CD4-positive, alpha-beta T cell (primary cell): ENCODE data around the gene BYSL. TPM values are rescaled to one million over a fixed set of nuclear protein-coding genes. Genes with fewer than 3 reads are reported as not detected.
A peak's percentile ranks its signal among the peaks of the same experiment; 100 is the strongest.
"Not testable (repeated sequence)": the region's sequence is repeated elsewhere in the genome, so short reads cannot be mapped to it uniquely, and the experiment has no call there.

Source experiments
- ATAC-seq: fragments of 200-7000 bp; cut with Tn5 transposase; one replicate; pipeline ENCODE4 v1.10.0; 2022; ENCODE audit warnings: mild to moderate bottlenecking; ENCODE audit not compliant: poor library complexity
- CTCF ChIA-PET: fragments of 350-600 bp; sonication (Branson Sonifier 250); formaldehyde crosslinking; loops from one replicate; lab custom pipeline; 2021; ENCODE audit warnings: antibody characterized with exemption, inconsistent platforms; lab: Charles Lee
- POLR2A ChIA-PET: fragments of 350-600 bp; sonication (Branson Sonifier 250); formaldehyde crosslinking; loops from one replicate; lab custom pipeline; 2021; ENCODE audit warnings: antibody characterized with exemption, inconsistent platforms; lab: Charles Lee
- DNase-seq, 14 experiments: peaks; one replicate each; pipeline ENCODE4 v3.0.0-alpha.2; 2013 to 2020; ENCODE audit warnings: mixed read lengths in 2 of 14
- H3K27ac ChIP-seq, 2 donors: one replicate each; pipeline versions ENCODE4 v1.5.1 to v1.7.0; 2013; ENCODE audit warnings: low read length in 2 of 2, low read depth in 1 of 2, mild to moderate bottlenecking in 1 of 2
- H3K27me3 ChIP-seq, 2 experiments: 1 replicate in 1 of 2; 2 replicates in 1 of 2; pipeline versions ENCODE4 v1.6.1 to v1.7.0; 2013; ENCODE audit warnings: low read length in 2 of 2, control low read depth in 1 of 2, mild to moderate bottlenecking in 1 of 2, moderate library complexity in 1 of 2; ENCODE audit not compliant: insufficient read depth in 2 of 2, control insufficient read depth in 1 of 2
- H3K36me3 ChIP-seq: one replicate; pipeline ENCODE4 v1.6.1; 2013; ENCODE audit warnings: low read length, control low read depth; ENCODE audit not compliant: insufficient read depth
- H3K4me1 ChIP-seq: one replicate; pipeline ENCODE4 v1.6.1; 2013; ENCODE audit warnings: low read length, control low read depth; ENCODE audit not compliant: insufficient read depth
- H3K4me3 ChIP-seq: one replicate; pipeline ENCODE4 v1.5.1; 2013; ENCODE audit warnings: mild to moderate bottlenecking, low read length, moderate library complexity
- H3K9me3 ChIP-seq, 2 experiments: 1 replicate in 1 of 2; 2 replicates in 1 of 2; pipeline versions ENCODE4 v1.6.1 to v1.7.0; 2013; ENCODE audit warnings: low read length in 2 of 2, mild to moderate bottlenecking in 2 of 2, control low read depth in 1 of 2, moderate library complexity in 1 of 2; ENCODE audit not compliant: control insufficient read depth in 1 of 2, insufficient read depth in 1 of 2
- H3K27ac Mint-ChIP-seq: one replicate; pipeline ENCODE4 v1.8.0; 2020; ENCODE audit warnings: mixed read lengths
- H3K27me3 Mint-ChIP-seq: one replicate; pipeline ENCODE4 v1.8.0; 2021; ENCODE audit warnings: mixed read lengths
- H3K36me3 Mint-ChIP-seq: one replicate; pipeline ENCODE4 v1.8.0; 2021; ENCODE audit warnings: low read depth, mixed read lengths
- H3K4me1 Mint-ChIP-seq: one replicate; pipeline ENCODE4 v1.8.0; 2021; ENCODE audit warnings: low read depth, mixed read lengths
- H3K4me3 Mint-ChIP-seq: one replicate; pipeline ENCODE4 v1.8.0; 2020; ENCODE audit warnings: mild to moderate bottlenecking, mixed read lengths
- H3K9me3 Mint-ChIP-seq: one replicate; pipeline ENCODE4 v1.8.0; 2020; ENCODE audit warnings: mixed read lengths
- intact Hi-C, 2 experiments: fragments of 100-400 bp; cut with DNase I in 1 of 2; cut with micrococcal nuclease in 1 of 2; formaldehyde crosslinking; loops; one replicate each; pipeline versions ENCODE4 v1.15.1 to v1.9.0; 2023 to 2025; cut with DNase I, micrococcal nuclease
- total RNA-seq, 174 experiments: library from RNA in 2 of 174; stranded (reverse) in 2 of 174; gene quantifications; one replicate each; pipeline ENCODE4 v1.2.3 and lab custom pipeline; 2021 to 2026
- TF ChIP-seq, protein P1 (sequence below): fragments of 200-600 bp; IDR thresholded peaks from one replicate; pipeline ENCODE4 v1.8.0; 2022; ENCODE audit warnings: antibody characterized with exemption, mild to moderate bottlenecking

Gene BYSL
- total RNA-seq, 2 experiments from 2014 or later = 1.2 to 1.6 TPM

DNA sequence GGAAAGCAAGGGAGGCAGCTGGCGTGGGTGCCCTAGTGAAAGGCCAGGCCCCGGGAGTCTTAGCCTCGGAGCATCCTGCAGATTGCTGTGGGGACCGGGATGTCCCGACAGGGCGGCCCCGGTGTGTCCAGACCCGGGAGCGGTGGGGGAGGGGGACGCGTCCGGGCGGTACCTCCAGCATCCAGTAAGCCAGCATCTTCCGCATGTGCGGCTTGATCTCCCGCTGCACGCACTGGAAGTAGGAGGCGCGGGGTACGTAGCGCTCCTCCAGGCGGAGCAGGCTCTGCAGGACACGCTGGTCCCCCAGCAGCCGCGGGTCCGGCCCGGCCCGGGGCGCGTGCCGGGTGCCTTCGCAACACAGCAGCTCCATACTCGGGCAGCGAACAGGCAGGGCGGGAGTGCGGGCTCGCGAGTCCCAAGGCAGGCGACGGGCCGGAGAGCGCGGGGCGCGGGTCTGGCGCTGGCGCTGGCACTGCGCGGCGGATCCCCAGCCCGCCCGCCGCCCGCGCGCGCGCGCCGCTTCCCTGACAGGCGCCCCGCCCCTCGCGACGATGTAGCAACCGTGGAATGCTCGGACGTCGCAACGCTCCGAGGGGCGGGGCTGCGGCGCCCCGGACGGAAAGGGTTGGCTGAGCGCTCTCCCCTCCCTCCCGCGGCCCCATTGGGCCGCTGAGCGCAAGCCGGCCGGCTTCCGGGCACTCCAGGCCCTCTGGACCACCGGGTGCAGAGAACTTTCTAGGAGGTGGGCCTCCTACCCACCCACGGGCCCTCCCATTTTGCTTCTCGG, 20.2 kb downstream of the BYSL start, which contains the start of gene CCND3:
Gene CCND3 (minus strand): TSS at position 529 of the 787 bp plus-strand sequence. CDS start 159 bp downstream, at position 370.
- Mint-ChIP-seq H3K9me3 (no peaks in the 10 kb centered on the region), H3K27ac (peak within 1 kb of the TSS; percentile 93), H3K4me1 (peaks cover 80% of the 10 kb centered on the region), H3K27me3 (no peaks in the 10 kb centered on the region), H3K4me3 (peak within 1 kb of the TSS; percentile 97), H3K36me3 (peaks cover 64% of the 10 kb centered on the region)
- Histone ChIP-seq H3K9me3 (no peaks in the 10 kb centered on the region), H3K36me3 (peaks cover 36% of the 10 kb centered on the region), H3K4me1 (peaks cover 72% of the 10 kb centered on the region), H3K4me3 (peak within 1 kb of the TSS; percentile 96), H3K27me3 (no peaks in the 10 kb centered on the region), H3K27ac (peak within 1 kb of the TSS; percentile 68 to 74)
- TF ChIP-seq, protein P1, sequence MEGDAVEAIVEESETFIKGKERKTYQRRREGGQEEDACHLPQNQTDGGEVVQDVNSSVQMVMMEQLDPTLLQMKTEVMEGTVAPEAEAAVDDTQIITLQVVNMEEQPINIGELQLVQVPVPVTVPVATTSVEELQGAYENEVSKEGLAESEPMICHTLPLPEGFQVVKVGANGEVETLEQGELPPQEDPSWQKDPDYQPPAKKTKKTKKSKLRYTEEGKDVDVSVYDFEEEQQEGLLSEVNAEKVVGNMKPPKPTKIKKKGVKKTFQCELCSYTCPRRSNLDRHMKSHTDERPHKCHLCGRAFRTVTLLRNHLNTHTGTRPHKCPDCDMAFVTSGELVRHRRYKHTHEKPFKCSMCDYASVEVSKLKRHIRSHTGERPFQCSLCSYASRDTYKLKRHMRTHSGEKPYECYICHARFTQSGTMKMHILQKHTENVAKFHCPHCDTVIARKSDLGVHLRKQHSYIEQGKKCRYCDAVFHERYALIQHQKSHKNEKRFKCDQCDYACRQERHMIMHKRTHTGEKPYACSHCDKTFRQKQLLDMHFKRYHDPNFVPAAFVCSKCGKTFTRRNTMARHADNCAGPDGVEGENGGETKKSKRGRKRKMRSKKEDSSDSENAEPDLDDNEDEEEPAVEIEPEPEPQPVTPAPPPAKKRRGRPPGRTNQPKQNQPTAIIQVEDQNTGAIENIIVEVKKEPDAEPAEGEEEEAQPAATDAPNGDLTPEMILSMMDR = no peak
- ATAC-seq (peak; percentile 55), DNase-seq (peak; percentile 63 to 92 (median 81))
- CTCF ChIA-PET = interaction anchor here (0.8 to 1.6 kb wide), 7 partner anchors 20 to 154 kb away, joined by 3 to 5 read pairs (median 3); partner anchors contain the start of genes BYSL, MED20 and TOMM6
- intact Hi-C loops = loop anchor here (1.0 to 5.0 kb wide), 2 partner anchors 20 to 36 kb away; partner anchors contain the start of genes BYSL (in 1 of the 2) and MED20 (in 1 of the 2)
- POLR2A ChIA-PET = interaction anchor here (0.7 to 2.9 kb wide), 15 partner anchors 9 to 110 kb away, joined by 3 to 13 read pairs (median 4); partner anchors contain the start of gene TAF8

DNA sequence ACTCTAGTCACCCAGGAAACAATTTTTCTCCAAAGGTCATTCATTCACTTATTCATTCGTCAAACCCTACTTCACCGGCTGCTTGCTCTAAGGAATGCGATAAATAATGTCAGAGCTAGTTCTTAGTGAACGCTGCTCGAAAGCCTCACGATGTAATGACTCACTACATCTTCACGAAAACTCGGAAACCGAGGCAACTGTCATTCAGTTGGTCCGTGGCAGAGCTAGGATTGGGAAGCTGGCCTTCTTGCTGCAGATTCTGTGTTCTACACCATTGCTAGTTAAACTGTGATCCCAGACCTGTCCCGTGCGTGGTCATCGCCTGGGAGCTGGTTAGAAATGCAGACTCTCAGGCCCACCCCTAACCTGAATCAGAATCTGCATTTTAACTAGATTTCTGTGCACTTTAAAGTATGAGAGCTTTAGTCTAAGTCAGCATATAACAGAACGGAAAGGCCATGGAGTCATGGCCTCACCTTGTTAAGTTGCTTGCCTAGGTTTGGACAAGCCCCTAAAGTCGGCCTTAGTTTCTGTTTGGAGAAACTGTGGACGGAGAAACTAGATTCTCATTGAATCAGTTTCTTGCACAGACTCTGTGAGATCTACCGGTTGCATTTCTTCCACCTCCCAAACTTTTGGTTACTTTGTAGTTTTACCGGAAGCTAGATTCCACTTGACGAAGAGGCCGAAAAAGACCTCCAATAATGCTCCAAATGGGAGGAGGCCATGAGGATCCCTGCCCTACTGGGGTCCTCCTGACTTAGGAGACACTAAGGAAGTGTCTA, 21.0 kb downstream of the BYSL start:
- DNase-seq (peak in 6 of 14 experiments; percentile 10 to 71 (median 41)), ATAC-seq (peak; percentile 31)
- H3K4me3 ChIP-seq = peak overlapping the region; percentile 96
- Mint-ChIP-seq H3K36me3 (peaks cover 59% of the 10 kb centered on the region), H3K4me3 (peak overlapping the region; percentile 91), H3K27ac (peak overlapping the region; percentile 90), H3K27me3 (no peaks in the 10 kb centered on the region), H3K9me3 (no peaks in the 10 kb centered on the region), H3K4me1 (peaks cover 74% of the 10 kb centered on the region)
- H3K4me1 ChIP-seq = peaks cover 64% of the 10 kb centered on the region
- intact Hi-C loops = loop anchor here in 1 of 2 experiments (5.0 kb wide), 1 partner anchor 35 kb away; no protein-coding TSS in a partner anchor
- no peaks in the 10 kb centered on the region for H3K27me3 ChIP-seq
- POLR2A ChIA-PET = interaction anchor here (0.6 to 2.3 kb wide), 17 partner anchors 8 to 109 kb away, joined by 3 to 13 read pairs (median 4); partner anchors contain the start of genes BYSL, MED20 and TAF8
- TF ChIP-seq, protein P1 = no peak
- H3K27ac ChIP-seq = peak overlapping the region; percentile 47 to 68
- CTCF ChIA-PET = interaction anchor here (0.6 to 1.6 kb wide), 10 partner anchors 14 to 155 kb away, joined by 3 to 6 read pairs (median 4); partner anchors contain the start of genes BYSL, MED20 and TOMM6
- H3K36me3 ChIP-seq = peaks cover 28% of the 10 kb centered on the region
- H3K9me3 ChIP-seq = no peaks in the 10 kb centered on the region

DNA sequence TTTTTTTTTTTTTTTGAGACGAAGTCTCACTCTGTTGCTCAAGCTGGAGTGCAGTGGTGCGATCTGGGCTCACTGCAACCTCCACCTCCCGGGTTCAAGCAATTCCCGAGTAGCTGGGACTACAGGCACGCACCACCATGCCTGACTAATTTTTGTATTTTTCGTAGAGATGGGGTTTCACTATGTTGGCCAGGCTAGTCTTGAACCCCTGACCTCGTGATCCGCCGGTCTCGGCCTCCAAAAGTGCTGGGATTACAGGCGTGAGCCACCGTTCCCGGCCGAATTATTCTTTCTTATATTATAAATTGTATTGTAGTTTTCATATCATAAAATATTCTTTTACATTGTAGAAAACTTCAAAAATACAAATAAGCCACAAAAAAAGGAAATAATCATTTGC, 21.6 kb downstream of the BYSL start:
- H3K4me1 ChIP-seq = peaks cover 62% of the 10 kb centered on the region
- DNase-seq, H3K27me3 ChIP-seq, H3K4me3 ChIP-seq, H3K9me3 ChIP-seq, ATAC-seq, H3K27me3 Mint-ChIP-seq, H3K27ac ChIP-seq, H3K4me3 Mint-ChIP-seq, H3K9me3 Mint-ChIP-seq: not testable (repeated sequence)
- Mint-ChIP-seq H3K27ac (peak overlapping the region; percentile 90), H3K36me3 (peaks cover 59% of the 10 kb centered on the region), H3K4me1 (peaks cover 74% of the 10 kb centered on the region)
- POLR2A ChIA-PET = interaction anchor here (0.6 to 2.3 kb wide), 11 partner anchors 20 to 108 kb away, joined by 3 to 13 read pairs (median 4); partner anchors contain the start of genes BYSL, MED20 and TAF8
- H3K36me3 ChIP-seq = peaks cover 23% of the 10 kb centered on the region
- intact Hi-C loops = loop anchor here in 1 of 2 experiments (5.0 kb wide), 1 partner anchor 34 kb away; no protein-coding TSS in a partner anchor
- CTCF ChIA-PET = interaction anchor here (0.6 to 1.7 kb wide), 7 partner anchors 14 to 156 kb away, joined by 3 to 6 read pairs (median 5); partner anchors contain the start of genes BYSL, MED20 and TOMM6
